HG02884 (cell line): ENCODE data around the gene PRKAA1.
"Not testable (repeated sequence)": the region's sequence is repeated elsewhere in the genome, so short reads cannot be mapped to it uniquely, and the experiment has no call there.

Experiments
- ATAC-seq: cut with Tn5 transposase; IDR thresholded peaks from one replicate; pipeline ENCODE4 v1.9.1; 2021; ENCODE audit warnings: mild to moderate bottlenecking, moderate library complexity; ENCODE audit not compliant: unreplicated experiment

The PRKAA1 gene

DNA sequence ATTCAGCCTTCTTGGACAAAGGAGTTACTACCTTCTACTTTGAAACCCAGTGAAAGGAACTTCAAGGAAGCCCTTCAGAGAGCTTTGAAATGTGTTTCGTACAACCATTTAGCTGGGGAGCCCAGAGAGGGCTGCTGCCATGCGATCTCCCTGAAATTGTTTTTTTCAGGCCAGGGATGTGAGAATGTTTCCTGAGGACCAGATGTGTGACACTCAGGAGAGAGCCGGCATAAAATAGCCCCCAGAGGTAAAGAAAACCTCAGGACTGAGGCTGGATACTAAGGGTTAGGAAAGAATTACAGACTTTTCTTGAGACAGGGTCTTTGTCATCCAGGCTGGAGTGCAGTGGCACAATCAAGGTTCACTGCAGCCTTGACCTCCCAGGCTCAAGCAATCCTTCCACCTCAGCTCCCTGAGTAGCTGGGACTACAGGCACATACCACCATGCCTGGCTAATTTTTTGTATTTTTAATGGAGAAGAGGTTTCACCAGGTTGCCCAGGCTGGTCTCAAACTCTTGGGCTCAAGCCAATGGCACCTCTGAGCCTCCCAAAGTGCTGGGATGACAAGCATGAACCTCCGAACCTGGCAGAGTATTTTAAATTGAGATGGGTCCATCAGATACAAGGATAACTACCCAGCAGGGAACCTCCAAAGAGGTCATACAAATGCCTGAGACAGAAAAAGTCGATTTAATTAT is 28.5 kb upstream of the PRKAA1 start:
- no peak for ATAC-seq

DNA sequence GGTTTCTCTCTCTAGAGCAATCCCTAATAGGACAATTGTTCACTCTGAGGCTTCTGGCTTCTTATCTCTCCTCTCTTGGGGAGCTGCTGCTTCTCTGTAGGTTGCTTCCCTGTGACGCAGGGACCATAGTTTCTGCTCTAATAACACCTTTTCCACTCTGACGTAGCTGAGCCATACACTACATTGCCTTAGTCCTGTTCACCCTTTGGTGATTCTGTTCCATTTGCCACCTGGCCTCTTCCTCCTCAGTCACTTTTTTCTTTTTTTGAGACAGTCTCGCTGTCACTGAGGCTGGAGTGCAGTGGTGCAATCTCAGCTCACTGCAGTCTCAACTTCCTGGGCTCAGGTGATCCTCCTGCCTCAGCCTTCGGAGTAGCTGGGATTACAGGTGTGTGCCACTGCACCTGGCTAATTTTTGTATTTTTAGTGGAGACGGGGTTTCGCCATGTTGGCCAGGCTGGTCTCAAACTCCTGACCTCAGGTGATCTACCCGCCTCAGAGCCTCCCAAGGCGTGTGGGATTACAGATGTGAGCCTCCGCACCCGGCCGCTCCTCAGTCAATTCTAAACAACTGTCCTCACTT is 27.4 kb upstream of the PRKAA1 start:
- not testable (repeated sequence) for ATAC-seq

DNA sequence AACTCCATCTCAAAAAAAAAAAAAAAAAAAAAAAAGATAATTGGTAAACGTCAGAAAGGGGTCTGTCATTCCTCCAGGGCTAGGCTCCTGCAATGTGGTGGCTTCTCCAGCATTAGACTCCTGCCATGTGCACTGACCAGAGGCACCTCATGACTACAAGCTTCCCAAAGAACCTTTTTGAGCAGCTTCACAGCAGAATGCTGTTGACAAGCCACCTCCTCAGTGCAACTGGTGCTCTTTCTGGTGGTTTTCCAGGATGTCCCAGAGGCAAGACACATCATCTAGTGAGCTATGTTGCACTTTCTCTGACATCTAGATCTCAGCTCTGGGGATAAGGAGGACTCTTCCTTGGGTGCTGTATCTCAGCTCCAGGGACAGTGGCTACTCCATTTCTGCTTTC is 25.3 kb upstream of the PRKAA1 start:
- ATAC-seq: no peak

DNA sequence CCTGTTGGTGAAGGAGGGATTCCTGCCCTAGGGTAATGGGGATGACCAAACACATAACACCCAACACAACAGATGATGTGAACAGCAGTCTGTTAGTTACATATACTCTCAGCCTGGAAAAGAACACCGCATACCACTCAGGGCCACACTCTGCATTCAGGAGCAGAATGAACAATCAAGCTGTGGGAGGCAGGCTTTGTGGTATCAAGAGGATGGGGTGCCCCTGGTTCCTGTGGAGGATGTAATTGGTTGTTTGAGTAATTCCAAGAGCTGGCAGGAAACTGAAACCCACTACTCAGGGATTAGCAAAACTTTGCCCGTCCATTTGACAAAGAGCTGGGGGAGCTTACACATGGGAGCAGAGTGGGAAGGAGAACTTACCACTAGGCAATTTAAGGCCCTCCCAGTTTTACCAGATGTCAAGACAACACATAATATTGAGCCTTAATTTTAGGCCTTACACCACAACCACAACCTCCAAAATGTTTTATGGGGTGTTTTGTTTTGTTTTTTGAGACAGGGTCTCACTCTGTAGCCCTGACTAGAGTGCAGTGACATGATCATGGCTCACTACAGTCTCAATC is 15.6 kb upstream of the PRKAA1 start:
- ATAC-seq: no peak

DNA sequence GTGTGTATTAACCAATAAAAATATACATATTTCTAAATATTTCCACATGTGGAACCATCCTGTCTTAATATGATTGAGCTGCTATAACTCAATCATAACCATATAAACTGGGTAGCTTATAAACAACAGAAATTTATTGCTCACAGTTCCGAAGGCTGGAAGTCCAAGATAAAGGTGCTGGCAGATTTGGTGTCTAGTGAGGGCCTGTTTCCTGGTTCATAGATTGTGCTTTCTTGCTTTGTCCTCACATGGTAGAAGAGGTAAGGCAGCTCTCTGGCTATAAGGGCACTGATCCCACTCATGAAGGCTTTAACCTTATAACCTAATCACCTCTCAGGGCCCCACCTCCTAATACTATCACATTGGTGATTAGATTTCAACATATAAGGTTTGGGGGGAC is 14.0 kb upstream of the PRKAA1 start:
- no peak for ATAC-seq

DNA sequence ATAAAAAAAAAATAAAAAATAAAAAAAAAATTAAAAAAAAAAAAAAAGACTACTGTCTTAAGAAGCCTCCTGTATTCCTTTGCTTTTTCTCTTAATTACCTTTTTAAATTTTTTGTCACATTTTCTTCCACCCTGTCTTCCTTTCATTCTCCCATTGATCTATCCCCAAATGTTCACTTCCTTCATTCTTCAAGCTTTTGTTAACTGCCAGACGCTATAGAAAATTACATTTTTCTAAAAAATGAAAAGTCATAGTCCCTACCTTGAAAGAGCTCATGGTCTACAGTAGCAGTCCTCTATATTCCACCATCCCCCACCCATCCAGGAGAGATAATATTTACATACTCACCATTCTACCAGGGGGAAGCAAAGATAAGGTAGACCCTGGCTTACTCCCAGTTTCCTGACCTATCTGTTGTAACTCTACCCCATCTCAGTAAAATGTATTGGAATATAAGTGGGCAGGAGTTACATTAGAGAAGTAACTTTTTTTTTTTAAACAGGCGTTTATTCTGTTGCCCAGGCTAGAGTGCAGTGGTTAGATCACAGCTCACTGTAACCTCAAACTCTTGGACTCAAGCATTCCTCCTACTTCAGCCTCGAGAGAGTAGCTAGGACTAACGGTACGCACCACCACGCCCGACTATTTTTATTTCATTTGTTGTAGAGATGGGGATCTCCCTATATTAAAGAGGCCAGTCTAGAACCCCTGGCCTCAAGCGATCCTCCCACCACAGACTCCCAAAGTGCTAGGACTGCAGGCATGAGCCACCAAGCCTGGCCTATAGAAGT is 3.8 kb upstream of the PRKAA1 start:
- ATAC-seq: no peak

DNA sequence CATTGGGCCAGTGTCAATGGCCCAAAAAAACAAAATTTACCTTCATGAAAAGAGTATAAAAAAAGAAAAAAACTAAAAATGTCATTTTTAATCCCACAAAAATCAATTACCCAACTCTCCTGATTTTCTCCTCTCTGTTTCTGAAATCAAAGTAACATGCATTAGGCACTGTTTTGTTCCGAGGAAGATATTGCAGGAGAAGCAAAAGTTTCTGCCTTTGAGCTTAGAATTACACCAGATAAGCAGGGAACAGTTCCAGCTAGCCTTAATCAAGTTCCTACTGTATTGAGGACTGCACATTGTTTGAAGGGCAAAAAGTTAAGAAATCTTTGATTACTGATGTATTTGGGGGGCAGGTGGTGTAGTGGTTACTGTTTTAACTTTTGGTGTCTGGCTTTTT is 1.1 kb upstream of the PRKAA1 start:
- no peak for ATAC-seq

DNA sequence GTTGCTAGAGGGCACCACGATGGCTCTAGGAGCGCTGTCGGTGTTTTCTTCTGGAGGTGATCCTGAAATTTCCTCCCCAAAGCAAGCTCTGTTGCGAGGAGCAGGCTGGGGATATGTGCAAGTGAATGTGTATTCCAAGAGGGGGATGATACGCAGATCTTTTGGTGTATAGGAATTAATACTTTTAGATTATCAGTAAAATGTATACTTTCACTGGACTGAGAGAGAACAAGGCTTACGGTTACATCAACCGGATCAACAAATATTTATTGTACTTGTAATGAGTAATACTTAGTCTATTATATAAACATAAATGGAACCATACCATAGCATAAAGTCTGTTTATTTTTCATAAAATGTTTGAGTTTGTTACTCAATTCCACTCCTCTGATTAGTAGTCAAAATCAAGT is 632 bp upstream of the PRKAA1 start:
- ATAC-seq: no peak

DNA sequence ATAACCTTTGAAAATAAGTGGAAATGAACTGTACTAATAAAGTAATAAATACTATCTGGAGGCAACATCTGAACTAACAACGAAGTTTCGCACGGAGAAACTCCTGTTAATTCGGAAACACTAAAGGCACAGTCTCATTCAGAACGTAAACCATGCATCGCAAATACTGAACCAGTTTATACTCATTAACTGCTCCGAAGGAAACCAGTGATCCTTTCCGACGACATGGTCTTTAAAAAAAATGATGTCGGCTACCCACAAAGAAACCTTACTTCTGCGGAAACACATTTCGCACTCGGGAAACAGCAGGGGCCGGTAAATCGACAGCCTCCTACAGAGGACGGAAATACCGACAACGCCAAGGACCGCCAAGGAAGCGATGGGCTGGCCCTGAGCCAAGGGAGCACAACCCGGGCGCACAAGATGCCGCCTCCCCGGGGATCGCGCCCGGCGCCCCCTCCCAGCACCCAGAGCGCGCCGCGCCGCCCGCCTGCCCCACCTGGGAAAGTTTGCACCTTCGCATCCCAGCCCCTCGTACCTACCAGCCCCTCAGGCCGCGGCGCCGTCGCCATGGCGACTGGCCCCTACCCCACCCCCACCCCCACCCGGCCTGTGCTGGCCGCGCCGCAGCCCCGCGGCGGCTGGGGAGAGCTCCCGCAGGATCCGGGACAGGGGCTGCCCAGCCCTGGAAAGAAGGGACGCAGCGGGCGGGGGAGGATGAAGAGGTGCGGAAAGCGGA is 732 bp downstream of the PRKAA1 start:
- ATAC-seq: peak; percentile 35

GRCh38 chr5:40796487-40796889 is 1.7 kb downstream of the PRKAA1 start:
- ATAC-seq: no peak

DNA sequence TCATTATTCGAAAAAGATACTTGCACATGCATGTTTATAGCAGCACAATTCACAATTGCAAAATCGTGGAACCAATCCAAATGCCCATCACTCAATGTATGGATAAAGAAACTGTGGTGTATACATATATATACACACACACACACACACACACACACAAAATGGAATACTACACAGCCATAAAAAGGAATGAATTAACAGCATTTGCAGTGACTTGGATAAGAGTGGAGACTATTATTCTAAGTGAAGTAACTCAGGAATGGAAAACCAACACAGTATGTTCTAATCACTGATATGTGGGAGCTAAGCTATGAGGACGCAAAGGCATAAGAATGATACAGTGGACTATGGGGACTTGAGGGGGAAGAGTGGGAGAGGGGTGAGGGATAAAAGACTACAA is 3.3 kb downstream of the PRKAA1 start:
- ATAC-seq: not testable (repeated sequence)

- not testable (repeated sequence) for ATAC-seq
Measured at GRCh38 chr5:40794340-40794739, 3.8 kb downstream of the PRKAA1 start.

DNA sequence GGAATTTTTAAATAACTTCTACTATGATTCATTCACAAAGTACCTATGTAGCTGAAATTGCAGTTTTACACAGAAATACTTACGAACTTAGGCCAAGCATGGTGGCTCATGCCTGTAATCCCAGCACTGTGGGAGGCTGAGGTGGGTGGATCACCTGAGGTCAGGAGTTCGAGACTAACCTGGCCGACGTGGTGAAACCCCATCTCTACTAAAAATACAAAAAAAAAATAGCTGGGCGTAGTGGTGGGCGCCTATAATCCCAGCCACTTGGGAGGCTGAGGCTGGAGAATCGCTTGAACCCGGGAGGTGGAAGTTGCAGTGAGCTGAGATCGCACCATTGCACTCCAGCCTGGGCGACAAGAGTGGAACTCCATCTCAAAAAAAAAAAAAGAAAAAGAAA is 5.5 kb downstream of the PRKAA1 start:
- ATAC-seq: not testable (repeated sequence)

DNA sequence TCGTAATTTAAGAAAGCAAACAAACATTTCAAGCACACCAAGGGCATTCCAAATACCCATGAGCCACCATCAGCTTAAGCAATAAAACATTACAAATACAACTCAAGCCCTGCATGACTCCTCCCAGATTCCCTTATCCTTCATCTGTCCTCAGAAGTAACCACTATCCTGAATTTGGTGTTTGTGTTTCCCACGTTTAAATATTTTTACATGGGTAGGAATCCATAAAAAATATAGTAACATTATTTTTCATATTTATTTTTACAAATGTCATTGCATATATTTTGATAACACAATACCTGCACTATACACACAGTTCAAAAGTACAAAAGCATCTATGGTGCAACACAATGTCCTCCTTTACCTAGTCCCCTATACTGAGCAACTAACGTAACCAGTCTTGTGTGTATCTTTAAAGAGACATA is 6.4 kb downstream of the PRKAA1 start:
- ATAC-seq: no peak

DNA sequence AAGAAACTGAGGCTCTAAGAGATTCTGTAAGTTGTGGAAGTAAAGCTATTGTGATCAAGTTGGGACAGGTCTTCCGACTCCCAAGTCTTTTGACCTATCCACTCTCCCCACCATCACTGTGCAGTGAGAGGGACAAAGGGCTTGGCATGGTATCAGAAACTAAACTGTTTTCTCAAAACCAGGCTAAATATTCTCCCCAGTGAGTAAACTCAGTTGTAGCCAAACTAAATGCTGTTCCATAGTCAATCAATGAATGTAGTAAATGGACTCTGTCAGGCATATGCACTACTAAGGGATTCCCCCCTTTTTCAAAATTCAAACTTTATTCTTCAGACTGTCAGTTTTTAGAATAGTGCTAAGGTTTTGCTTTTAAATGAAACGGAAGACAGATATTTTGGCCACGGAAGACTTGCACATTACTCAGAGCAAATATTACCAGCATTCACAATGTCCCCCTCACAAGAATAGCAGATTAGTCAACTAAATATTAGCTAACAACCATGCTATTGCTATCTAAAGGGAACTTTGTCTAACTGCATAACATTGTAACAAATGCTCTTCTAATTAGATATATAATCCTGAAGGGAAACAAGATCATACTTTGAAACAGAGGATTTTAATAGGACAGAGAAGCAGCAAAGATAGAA is 7.1 kb downstream of the PRKAA1 start:
- no peak for ATAC-seq

DNA sequence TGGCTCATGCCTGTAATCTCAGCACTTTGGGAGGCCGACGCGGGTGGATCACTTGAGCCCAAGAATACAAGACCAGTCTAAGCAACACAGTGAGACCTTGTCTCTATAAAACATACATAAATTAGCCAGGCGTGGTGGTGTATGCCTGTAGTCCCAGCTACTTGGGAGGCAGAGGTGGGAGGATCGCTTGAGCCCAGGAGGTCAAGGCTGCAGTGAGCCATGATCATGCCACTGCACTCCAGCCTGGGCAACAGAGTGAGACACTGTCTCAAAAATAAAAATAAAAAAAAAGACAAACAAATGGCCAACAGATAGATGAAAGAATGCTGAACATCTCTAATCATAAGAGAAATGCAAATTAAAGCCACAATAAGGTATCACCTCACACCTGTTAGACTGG is 9.2 kb downstream of the PRKAA1 start:
- not testable (repeated sequence) for ATAC-seq

- ATAC-seq: no peak
Measured at GRCh38 chr5:40787986-40788385, 10.2 kb downstream of the PRKAA1 start.

DNA sequence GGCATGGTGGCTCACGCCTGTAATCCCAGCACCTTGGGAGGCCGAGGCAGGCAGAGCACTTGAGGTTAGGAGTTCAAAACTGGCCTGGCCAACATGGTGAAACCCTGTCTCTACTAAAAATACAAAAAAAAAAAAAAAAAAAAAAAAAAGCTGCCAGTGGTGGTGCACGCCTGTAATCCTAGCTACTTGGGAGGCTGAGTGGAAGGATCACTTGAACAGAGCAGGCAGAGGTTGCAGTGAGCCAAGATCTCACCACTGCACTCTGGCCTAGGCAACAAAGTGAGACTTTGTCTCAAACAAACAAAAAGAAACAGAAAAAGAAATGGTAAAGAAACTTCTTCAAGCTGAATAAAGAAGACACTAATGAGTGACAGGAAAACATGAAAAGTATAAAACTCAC is 11.5 kb downstream of the PRKAA1 start:
- ATAC-seq: not testable (repeated sequence)

GRCh38 chr5:40784916-40785315 is 13.3 kb downstream of the PRKAA1 start:
- ATAC-seq: no peak

- ATAC-seq: no peak
Measured at GRCh38 chr5:40784027-40784653, 14.0 kb downstream of the PRKAA1 start.
